Skeletal muscle cell (primary cell): ENCODE data around the gene ICAM5.
A peak's percentile ranks its signal among the peaks of the same experiment; 100 is the strongest.

Experiments used
- DNase-seq: peaks from one replicate; pipeline ENCODE4 v3.0.0-alpha.2; 2010; ENCODE audit warnings: low read depth
- H3K4me3 ChIP-seq: 2 replicates; pipeline ENCODE4 v1.5.1; 2011; ENCODE audit warnings: low read depth, mild to moderate bottlenecking, control low read depth, low read length, moderate library complexity

ICAM5 gene

GRCh38 chr19:10317045-10317856 is 27.5 kb downstream of the ICAM5 start:
- no peak overlapping the region for H3K4me3 ChIP-seq
- no peak for DNase-seq

GRCh38 chr19:10317857-10318462 is 28.2 kb downstream of the ICAM5 start:
- no peak overlapping the region for H3K4me3 ChIP-seq
- no peak for DNase-seq

GRCh38 chr19:10318807-10319682 is 29.3 kb downstream of the ICAM5 start:
- DNase-seq, result no peak

GRCh38 chr19:10320602-10321416 is 31.1 kb downstream of the ICAM5 start:
- H3K4me3 ChIP-seq, result no peak overlapping the region
- no peak for DNase-seq

More at GRCh38 chr19:10318807-10319682, 29.3 kb downstream of the ICAM5 start:
- no peak overlapping the region for H3K4me3 ChIP-seq

GRCh38 chr19:10321417-10321797 is 31.7 kb downstream of the ICAM5 start:
- no peak for DNase-seq
- no peak overlapping the region for H3K4me3 ChIP-seq

- no peak for DNase-seq
- H3K4me3 ChIP-seq, result no peak overlapping the region
Measured at GRCh38 chr19:10321874-10322835, 32.4 kb downstream of the ICAM5 start.

- H3K4me3 ChIP-seq, result no peak overlapping the region
- DNase-seq, result no peak
Measured at GRCh38 chr19:10325732-10326131, 36.0 kb downstream of the ICAM5 start.

- no peak overlapping the region for H3K4me3 ChIP-seq
- no peak for DNase-seq
Measured at GRCh38 chr19:10327793-10328192, 38.0 kb downstream of the ICAM5 start.

GRCh38 chr19:10328558-10329429 is 39.0 kb downstream of the ICAM5 start:
- no peak for DNase-seq
- H3K4me3 ChIP-seq, result no peak overlapping the region

- no peak for DNase-seq
- H3K4me3 ChIP-seq, result no peak overlapping the region
Measured at GRCh38 chr19:10329555-10329954, 39.8 kb downstream of the ICAM5 start.

GRCh38 chr19:10332158-10332964 is 42.6 kb downstream of the ICAM5 start:
- H3K4me3 ChIP-seq, result peak overlapping the region; percentile 80
- DNase-seq, result no peak

GRCh38 chr19:10332965-10333757 is 43.4 kb downstream of the ICAM5 start, which contains the start of gene RAVER1:
RAVER1 (minus strand) TSS chr19:10333529; CDS start chr19:10333507, 22 bp downstream.
- peak within 1 kb of the TSS; percentile 80 for H3K4me3 ChIP-seq
- DNase-seq, result peak; percentile 92

- DNase-seq, result no peak
- H3K4me3 ChIP-seq, result peak overlapping the region; percentile 80
Measured at GRCh38 chr19:10333758-10334587, 44.2 kb downstream of the ICAM5 start.

GRCh38 chr19:10334588-10335351 is 45.0 kb downstream of the ICAM5 start:
- peak; percentile 85 for DNase-seq
- peak overlapping the region; percentile 80 for H3K4me3 ChIP-seq
